Putamen (tissue), 1 donor: ENCODE results near the gene ALDH1L1.
A peak's percentile ranks its signal among the peaks of the same experiment; 100 is the strongest.

Experiments used
- DNase-seq: peaks from one replicate; pipeline ENCODE4 v3.0.0-alpha.2; 2016; ENCODE audit warnings: low spot score

Gene ALDH1L1

GRCh38 chr3:126180477-126181397 is at the start of gene ALDH1L1:
Gene ALDH1L1 (minus strand): TSS chr3:126180586. CDS start chr3:126160979, 19,607 bp downstream.
- peak; percentile 74 for DNase-seq

- DNase-seq = no peak
These were observed 46.0 kb upstream of the ALDH1L1 start for GRCh38 chr3:126226374-126226773.

GRCh38 chr3:126216416-126216815 is 36.0 kb upstream of the ALDH1L1 start:
- DNase-seq = no peak

DNA sequence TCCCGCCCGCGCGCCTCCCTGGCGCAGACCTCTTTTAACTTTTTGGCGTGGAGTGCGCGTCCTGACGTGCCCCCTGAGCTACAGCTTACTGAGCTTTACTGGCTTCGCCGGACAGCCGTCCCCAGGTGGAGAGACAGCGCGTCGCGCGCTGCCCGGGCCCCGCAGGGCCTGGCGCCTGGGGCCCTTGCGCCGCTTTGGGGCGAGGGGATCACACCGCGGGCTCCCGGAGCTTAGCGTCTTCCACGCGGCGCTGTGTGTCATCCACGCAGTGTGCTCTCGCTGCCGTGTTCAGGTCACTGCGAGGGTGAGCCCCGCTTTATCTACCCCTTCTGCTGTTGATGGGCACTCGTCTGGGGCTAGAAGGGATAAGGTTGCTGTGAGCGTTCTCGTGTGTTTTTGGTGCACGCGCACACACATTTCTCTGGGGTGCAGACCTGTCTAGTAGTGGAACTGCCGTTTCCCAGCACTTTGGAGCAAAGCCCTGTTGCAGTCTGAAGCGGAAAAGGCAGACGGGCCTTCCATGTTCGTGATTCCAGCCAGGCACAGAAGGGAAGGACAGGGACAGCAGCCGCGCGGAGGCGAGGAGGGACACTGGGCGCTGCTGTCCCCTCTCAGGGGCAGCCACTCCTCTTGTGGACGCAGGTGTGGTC is 33.1 kb upstream of the ALDH1L1 start:
- peak; percentile 16 for DNase-seq

DNA sequence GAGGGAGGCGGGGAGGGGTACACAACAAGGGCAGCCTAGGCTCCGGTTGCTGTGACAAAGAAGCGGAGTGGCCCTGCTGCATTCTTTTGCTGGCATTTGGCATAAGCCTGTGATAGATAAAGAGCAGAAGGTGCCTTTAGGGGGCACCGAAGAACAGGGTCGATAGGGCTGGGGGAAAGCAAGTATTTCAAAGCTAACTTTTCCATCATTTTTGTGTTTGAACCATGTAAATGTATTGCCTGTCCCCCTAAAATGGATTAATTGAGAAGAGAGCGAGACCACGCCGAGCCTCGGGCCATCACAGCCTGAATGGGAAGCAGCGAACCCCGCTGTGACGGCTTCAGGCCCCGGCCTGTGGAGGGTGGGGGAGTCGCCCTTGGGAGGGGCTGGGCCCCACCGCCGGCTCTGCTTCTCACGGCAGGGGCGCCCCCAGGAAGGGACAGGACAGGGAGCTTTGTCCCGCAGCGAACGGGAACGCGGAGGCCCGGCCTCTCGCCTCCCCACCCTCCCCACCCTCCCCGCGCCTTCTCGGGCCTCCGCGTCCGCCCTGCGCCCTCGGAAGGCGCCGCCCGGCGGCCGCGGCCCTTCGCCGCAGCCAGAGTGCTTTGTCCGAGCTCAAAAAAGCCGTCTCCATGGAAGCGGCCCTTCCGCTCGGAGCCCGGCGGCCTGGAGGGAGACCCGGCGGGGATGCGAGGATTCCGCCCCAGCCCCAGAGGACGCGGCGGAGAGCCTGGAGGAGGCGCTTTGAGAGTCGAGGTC is 32.4 kb upstream of the ALDH1L1 start:
- DNase-seq = peak; percentile 14

GRCh38 chr3:126212250-126212619 is 31.8 kb upstream of the ALDH1L1 start:
- DNase-seq = no peak

DNA sequence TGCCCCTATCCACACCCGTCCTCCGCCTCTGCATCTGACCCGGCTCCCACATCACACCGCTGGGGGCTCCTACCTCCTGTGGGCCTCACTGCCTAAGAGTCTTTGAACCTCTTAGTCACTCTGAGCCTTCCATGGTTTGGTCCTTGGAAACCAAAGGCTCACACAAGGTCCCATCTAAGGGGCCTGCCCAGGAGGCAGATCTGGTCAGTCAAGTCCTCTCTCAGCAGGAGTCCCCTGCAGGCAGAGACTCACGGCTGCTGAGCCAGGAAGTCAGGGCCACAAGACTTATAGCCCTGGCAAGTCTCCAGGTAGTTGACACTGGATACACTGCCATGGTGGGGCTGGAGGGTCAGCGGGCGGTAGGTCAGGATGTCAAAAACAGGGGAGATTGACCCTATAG is 31.2 kb upstream of the ALDH1L1 start:
- no peak for DNase-seq

DNA sequence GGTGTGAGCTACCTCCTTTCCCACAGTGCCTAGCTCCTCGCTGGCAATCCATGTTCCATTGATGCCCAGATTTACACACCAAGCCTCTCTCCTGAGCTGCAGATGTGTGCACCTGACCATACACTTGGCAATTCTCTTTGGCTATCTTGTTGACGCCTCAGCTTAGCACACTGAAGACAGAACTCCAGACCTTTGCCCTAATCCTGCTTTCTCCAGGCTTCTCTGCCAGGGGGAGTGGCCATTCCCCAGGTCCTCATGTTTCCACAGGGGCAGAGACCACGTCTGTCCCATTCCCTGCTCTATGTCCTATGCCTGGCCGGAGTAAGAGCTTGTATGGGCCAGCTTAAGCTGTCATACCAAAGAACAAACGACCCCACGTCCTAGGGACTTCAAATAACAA is 30.2 kb upstream of the ALDH1L1 start:
- no peak for DNase-seq

DNA sequence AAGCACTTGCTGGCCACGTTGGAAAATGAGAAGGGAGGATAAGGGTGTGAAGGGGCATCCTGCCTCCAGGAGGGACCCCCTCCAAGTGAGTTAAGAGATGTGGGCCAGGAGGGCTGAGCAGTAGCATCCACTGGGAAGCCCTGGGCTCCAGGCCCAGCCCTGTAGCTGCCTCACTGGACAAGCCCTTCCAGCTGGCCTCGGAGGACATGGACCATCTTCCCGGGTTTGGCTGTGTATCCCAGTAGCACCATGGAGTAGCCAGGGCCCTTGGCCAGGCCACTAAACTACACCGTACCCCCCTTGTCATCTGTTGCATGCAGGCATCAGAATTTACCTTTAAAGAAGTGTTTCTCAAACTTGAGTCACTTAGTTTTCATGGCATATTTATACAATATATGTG is 29.4 kb upstream of the ALDH1L1 start:
- DNase-seq = no peak

- DNase-seq = peak; percentile 30
These were observed 28.3 kb upstream of the ALDH1L1 start for GRCh38 chr3:126208606-126209256.

- no peak for DNase-seq
These were observed 27.8 kb upstream of the ALDH1L1 start for GRCh38 chr3:126208182-126208581.

DNA sequence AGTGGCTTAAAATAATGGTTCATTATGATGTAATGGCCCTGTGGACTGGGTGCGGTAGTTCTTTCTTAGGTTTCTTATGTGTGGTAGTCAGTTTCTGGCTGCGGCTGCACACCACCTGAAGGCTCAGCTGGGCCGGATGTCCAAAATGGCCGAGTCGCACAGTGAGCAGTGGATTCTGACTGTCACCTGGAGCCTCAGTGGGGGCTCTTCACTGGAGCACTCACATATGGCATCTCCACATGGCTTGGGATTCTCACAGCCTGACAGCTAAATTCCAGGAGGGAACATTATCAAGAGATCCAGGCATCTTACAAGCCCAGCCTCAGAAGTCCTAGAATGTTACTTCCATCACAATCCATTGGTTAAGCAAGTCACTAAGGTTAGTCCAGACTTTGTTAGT is 26.8 kb upstream of the ALDH1L1 start:
- DNase-seq = no peak

- DNase-seq = no peak
These were observed 25.6 kb upstream of the ALDH1L1 start for GRCh38 chr3:126205717-126206655.

GRCh38 chr3:126202680-126203079 is 22.3 kb upstream of the ALDH1L1 start:
- no peak for DNase-seq

GRCh38 chr3:126202276-126202675 is 21.9 kb upstream of the ALDH1L1 start:
- no peak for DNase-seq

GRCh38 chr3:126201168-126201567 is 20.8 kb upstream of the ALDH1L1 start:
- DNase-seq = no peak

DNA sequence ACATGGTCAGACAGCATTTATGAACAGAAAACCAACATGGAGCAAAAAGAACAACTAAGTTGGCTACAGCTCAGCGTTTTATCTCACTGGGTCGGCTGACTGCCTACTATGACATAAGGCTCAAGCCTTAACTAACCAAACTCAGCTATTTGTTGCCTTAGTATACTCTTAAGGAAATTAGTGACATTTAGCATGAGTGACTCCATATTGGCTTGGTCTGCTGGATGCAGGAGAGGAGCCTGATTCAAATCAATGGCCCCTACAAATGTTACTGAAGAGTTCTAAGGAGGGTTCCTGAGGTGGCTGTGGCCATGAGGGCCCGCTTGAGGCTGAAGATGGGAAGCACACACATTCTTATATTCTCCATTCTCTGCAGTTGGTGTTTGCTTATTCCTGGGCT is 20.1 kb upstream of the ALDH1L1 start:
- no peak for DNase-seq

- DNase-seq = no peak
These were observed 18.9 kb upstream of the ALDH1L1 start for GRCh38 chr3:126199256-126199655.

- peak; percentile 15 for DNase-seq
These were observed 17.6 kb upstream of the ALDH1L1 start for GRCh38 chr3:126197854-126198584.

GRCh38 chr3:126197343-126197742 is 17.0 kb upstream of the ALDH1L1 start:
- no peak for DNase-seq
